DMS53 (cell line): ENCODE data around the gene ATG9B.

ENCODE experiments used
- DNase-seq: peaks from one replicate; lab custom pipeline; 2025; lab: John Stamatoyannopoulos, UW

ATG9B gene

DNA sequence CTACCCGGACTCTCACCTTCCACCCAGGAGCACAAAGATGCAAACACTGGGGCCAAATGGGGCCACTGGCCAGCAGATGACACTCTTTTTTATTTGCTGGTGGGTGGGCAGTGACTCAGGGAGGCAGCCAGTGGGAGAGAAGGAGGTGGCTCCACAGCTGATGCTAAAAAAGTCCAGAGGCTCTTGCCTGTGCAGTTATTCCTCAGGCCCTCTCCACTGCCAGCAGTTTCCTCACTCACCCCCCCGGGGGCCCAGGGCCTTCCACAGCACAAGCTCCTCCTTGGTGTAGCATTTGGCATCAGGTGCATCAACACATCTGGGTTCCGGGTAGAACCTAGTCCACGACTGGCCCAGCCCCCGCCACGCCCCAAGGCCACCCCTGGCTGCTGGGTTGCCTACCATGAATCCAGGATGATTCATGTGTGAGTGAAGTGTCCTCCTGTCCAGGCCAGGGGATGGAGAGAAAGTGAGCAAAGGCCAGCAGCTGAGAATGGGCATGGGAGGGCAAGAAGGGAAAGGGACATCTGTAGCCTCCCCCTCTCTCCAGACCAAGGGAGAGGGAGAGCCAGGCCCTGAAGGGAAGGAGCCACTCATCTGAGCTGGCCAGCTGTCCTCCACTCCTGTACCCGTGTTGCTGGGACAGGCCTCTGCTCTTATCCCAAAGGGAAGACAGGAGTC, 44.4 kb downstream of the ATG9B start:
- peak; percentile 79 for DNase-seq

DNA sequence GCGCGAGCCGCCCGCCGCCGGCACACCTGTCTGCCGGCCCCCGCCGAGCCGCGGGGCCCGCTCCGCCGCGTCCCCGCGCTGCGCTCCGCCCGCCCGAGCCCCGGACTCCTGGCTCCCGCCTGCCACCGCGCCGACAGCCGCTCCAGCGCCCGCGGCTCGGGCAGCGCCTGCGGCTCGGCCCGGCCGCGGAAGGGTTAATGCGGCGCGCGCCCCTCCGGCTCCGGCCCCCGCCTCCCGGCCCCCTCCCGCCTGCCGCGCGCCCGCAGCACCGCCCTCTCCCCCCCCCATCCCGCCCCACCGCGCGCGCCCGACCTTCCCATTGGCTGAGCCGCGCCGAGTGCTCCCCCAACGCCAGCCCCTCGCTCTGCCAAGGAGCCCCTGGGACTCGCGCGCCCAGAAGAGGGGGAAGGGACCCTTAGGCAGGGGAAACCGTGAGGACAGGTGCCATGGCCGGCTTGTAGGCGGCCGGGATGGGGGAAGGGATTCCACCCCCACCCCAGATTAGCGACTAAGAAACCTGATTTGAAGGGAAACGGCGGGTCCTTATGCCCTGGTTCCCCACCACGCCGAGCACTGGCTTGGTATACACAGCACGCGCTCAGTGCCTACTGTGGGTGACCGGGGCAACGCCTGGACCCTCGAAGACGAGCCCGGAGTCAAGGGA, 46.0 kb downstream of the ATG9B start, which contains the start of gene KCNH2:
TSS of gene KCNH2 (minus strand) at position 196 of the 664 bp plus-strand sequence. CDS start 408 bp downstream, outside the sequence.
- peak; percentile 94 for DNase-seq

DNA sequence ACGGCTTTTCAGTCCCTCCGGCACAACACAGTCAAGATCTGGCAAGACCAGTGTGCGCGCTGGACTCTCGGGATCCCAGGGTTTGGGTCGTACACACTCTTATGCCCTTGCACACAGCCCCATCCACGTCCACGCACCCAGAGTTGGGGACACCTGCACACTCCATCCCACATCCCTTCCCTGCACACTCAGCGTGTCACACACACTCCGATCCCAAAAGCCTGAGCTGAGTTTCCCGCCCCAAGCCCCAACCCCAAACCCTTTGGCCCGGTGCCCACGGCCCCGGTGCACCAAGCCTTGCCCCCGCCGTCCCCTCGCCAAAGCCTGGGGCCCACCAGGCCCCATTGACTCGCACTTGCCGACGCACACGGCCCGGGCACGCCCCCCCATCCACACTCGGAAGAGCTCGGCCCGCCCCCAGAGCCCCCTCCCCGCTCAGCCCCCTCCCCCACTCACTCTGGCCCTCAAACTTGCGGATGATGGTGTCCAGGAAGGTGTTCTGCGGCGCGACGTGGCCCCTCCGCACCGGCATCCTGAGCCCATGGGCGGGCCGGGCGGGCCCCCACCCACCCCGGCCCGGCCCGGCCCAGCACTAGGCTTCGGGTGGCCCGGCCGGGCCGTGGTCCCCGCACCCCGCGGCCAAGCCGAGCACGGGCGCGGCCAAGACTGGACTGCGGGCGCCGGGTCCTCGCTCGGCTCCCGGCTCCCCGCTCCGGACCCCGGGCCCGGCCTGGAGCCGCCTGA, 46.7 kb downstream of the ATG9B start:
- DNase-seq: peak; percentile 76

DNA sequence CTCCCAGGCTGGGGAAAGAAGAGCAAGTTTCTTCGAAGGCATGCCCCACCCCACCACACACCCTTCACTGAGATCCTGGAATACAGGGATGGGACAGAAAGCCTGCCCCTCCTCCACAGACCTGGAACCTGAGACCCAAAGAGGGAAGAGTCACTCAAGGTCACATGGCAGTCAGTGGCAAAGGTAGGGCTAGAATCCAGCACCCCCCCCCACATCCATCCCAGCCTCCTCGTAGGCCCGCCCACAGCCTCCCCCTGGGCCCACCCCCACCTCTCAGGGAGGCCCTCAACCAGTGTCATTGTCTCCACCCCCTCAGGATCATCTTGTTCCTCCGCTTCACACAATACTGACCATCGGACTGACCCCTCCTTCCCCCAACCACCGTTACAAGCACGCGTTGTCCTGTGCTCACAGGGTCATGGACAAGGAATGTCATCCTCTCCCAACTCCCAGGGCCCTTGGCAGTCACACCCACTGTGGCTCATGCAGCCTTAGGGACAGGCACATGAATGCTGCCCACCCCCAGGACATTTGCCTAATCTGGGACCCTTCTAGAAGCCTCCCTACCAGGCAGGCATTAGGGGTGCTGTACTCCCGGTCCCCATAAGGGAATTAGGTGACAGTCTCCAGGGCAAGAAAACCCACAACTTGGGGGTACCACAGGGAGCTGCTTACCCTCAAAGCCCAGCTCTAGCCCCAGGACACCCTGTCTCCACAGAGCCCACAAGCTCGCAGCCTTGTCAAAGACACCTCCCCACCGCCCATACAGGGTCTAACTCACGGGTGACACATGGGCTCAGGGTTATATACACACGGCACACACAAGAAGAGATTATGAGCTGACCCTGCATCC, 47.5 kb downstream of the ATG9B start:
- DNase-seq: peak; percentile 90

DNA sequence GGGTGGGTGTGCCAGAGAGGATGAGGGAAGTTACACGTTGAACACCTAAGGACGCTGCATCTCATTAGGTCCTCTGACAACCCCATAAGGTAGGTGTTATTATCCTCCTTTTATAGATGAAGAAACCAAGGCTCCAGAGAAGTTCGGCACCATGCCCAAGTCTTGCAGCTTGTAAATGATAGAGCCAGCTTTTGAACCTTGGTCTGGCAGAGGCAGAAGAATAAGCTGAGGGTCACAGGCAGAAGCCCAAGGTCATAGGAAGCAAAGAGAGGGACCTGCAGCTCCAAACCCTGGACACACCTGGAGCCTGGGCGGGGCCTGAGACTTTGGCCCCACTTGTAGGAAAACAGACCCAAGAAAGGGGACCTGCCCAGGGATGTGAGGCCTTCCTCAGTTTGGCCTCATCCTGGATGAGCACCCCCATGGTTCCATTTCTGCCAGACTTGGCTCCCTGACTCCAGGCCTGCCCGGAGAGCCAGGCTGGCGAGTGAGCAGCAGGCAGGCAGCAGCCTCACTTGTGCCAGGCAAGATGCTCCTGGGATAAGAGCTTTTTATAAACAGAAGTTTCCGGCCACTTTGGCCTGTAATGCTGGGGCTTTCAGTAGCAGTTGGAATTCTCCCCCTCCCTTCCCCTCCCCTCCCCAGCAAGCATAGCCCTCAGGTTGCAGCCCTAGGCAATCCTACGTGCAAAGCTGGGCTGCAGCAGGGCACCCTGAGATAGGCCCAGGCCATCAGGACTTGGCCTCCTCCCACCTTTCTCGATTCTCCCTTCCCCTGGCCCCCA, 48.6 kb downstream of the ATG9B start:
- peak; percentile 78 for DNase-seq

DNA sequence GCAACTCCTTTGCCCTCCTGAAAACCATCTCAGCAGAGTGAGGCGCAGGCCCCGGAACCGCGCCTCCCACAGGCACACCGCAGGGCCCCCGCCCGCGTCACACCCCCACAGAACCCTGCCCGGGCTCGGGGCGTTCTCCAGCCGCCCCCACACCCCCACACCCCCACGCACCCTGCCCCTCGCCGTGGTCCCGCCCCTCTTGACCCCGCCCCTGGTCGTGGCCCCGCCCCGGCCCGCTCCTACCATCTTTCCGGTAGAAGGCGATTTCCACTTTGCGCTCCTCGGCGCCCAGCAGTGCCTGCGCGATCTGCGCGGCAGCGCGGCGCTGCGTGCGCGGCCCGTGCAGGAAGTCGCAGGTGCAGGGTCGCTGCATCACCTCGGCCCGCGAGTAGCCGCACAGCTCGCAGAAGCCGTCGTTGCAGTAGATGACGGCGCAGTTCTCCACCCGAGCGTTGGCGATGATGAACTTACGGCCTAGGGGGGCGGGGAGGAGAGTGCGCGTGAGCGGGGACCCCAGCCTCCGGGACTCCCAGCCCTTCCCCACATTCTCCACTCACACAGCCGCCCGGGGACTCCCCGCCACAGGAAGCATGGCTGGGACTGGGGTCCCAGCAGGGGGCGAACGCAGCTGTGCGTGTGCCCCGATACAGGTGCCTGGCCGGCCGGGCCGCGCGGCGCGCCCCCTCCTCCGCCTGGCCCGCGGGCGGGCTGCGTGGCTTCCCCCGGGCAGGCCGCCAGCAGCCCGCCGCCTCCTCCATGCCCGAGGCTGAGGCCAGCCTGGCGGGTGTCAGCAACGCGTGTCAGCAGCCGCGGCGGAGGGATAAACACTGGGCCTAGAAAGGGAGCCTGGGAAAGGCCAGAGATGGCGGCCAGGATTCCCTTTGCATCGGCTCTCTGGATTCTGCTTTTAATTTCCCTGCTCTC, 49.6 kb downstream of the ATG9B start:
- peak; percentile 94 for DNase-seq

DNA sequence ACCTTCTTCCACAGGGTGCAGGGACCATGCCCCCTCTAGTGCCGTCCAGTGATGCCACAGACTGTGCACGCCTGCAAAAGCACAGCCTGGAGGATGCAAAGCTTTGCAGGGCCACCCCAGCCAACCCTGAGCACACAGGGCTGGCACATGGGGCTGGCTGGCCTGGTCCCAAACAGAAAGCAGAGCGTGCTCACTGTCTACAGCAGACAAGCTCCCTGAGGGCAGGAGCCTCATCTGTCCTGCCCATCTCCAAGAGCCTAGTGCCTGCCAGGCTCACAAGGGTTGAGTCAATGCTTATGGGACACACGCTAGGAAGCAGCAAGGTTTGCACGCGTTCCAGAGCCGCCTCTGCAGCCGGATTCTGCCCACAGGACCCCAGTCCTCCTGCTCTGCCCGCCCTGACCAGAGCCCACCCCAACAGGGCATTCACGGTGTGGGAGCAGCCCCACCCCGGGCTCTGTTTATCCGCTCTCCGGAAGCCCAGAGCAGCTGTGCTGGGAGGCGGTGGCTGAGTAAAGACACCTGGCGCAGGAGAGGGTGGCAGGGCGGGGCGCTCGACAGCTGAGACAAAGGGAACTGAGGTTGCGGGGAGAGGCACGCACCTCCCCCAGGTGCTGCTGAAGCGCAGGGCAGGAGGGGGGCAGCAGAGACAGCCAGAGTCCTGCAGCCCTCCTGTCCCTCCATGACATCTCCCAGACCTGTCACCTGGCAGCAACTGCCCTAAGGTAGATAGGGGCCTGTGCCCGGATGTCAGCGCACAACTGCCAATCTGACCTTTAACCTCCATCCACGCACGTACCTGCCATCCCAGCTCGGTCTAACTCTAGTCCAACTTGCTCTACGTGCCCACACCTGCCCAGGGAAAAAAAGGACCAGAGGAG, 50.5 kb downstream of the ATG9B start:
- peak; percentile 97 for DNase-seq

DNA sequence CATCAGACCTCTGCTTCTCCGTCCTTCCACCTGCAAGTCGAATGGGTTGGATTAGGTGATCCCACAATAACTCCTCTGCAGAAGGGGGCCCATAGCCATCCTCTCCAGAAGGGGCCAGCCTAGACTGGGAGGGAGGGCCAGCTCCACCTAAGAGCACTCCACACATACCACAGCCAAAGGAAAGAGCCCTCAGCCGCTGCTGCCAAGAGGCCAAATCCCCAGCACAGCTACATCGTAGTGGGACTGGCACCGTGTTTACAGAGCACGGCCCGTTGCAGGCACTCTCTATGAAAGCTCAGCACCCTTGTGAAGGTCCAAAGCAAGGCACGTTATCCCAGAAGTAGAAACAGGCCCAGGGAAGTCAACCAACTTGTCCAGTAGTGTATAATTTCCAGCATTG, 51.6 kb downstream of the ATG9B start:
- no peak for DNase-seq

DNA sequence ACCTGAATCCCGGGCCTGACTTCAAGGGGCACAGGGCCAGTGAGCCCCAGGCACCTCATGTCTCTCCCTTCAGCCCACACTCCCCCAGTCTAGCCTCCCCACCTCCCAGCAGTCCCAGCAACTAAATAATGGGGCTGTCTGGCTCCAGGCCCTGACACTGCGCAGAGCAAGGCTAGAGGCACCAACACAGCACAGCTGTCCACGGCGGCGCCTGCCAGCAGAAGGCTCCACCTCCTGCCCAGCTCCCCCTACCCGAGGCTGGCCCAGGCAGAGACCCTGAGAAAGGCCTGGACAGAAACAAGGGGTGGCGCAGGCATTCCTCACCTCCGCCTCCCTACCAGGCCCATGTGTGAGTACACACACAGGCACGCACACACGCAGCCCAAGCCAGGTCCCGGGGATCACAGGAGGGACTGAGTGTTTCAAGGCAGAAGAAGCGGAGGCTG, 52.2 kb downstream of the ATG9B start:
- no peak for DNase-seq

DNA sequence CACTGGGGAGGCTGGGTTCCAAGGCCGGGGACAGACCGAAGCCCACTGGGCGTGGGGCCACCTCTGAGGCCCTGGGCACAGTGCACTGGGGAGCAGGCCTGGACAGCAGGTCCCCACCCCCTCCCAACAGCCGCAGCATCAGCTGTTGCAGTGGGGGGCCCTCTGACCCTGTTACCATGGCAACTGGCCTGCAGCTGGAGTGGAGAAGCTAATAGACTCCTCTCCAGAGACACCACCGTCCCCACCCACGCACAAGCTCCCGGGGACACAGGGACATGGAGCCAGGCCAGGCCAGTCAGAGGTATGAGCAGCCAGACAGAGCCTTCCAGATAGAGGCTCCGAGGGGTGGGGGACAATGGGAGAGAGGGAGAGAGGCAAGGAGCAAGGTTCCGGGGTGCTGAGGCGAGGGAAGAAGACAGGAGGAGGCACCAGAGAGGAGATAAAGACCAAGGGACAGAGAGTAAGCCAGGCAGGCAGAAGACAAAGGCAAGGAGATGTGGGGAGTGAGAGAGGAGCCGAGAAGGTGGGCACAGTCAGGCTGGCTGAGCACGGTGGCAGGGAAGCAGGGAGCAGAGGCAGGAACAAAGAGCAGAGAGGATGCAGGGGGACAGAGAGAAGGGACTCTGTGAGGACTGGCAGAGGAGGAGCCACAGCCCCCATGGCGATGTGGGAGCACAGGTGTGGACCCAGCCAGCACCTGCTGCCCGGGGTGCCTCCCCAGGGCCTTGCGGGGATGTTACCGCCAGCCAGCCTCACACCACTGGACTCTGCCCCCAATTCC, 52.9 kb downstream of the ATG9B start:
- DNase-seq: peak; percentile 57

DNA sequence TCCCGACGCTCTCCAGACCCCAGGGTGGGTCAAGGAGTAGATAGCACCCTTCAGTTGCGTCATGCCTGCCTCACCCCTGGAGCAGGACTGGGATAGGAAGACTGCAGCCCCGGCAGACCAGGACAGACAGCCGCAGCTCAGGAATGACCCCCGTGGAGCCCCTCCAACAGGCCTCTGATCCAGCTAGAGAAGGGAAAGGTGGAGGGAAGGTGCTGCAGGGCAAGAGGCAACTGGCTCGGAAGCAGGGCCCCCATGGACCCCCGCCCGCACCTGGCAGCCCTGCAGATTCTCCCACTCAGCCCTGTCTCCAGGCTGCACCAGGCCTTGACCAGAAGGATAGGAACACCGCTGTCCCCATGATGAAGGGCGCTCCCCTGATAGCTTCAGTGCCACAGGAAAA, 53.9 kb downstream of the ATG9B start:
- DNase-seq: no peak

DNA sequence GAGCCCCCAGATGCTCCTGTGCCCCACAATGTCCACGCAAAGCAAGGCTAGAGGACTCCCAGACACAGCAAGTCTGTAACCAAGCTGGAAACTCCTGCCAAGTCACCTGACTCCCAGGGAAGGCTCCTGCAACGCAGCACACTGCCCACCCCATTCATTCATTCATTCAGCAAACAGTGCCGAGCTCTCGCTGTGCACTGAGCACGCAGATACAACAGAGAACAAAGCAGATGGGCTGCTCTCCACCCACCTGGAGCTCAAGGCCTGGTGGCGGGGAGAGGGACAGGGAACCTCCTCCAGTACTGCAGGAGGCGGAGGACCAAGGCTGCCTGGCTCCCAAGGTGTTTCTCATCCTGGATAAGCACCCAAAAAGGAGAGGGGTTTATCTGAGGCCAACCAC, 54.8 kb downstream of the ATG9B start:
- DNase-seq: no peak

DNA sequence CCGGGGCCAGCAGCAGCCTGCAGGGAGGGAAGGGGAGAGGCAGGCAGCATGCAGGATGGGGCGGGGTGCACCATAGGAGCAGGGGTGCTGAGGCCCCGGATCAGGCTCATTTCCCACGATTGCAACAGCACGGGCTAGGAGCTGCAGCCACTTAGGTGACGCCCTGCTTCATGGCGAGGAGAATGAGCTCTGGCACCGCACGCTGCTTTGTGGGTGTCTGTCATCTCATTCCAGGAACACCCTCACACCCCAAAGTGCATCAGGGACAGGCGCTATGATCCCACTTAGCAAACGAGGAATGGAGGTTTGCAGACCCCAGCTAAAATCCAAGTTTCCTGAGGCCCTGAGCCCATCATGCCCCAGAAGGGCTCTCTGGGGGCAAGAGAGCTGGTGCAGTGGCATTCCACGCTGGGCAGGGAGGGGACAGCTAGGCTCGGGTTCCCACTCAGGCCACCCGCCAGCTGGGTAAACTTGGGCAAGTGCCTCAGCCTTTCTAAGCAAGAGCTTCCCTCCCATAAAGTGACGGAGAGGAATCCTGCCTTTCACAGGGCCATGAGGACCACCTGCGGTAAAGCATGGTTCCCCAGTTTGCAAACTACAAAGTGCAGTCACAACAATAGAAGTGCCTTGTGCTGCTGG, 55.4 kb downstream of the ATG9B start:
- DNase-seq: no peak

DNA sequence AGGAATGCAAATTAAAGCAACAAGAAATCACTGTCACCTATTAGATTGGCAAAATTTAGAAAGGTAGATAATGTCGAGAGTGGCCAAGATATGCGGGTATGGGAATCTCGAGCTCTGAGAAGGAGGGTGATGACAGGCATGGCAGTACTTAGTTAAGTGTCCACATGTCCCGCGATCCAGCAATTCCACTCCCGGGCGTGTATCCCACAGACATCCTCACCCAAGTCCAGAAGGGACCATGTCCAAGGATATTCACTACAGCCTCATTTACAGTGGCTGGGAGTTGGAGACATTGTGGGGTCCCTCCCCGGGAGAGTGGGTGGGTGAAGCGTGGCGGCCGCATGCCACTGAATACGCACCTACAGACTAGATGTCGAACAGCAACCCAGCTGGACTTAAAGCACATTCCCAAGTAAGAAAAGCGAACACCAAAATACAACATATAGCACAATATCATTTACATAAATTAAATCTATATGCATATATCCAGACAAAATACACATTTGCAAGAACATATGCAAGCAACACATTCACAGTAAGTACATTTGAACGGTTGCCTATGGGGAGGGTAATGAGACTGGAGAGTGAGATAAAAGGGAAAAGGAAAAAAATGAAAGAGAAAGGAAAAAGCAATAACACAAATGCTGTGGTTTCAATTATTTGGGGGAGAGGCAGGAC, 56.1 kb downstream of the ATG9B start:
- DNase-seq: no peak

DNA sequence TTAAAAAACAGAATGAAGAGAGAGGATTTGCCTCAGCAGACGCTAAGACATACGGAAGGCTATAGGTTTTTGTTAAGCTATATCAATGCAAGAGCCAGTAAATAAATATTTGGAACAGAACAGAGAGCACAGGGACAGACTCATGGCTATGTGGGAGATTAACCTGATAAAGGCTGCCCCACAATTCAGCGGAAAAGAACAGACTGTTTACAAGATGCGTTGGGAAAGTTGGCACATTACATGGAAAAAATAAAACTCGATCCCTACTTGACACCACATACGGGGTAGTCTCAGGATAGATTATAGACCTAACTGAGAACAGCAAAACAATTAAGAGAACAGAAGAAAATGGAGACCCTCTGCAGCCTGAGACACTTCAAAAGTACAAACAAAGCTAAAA, 56.9 kb downstream of the ATG9B start:
- no peak for DNase-seq

DNA sequence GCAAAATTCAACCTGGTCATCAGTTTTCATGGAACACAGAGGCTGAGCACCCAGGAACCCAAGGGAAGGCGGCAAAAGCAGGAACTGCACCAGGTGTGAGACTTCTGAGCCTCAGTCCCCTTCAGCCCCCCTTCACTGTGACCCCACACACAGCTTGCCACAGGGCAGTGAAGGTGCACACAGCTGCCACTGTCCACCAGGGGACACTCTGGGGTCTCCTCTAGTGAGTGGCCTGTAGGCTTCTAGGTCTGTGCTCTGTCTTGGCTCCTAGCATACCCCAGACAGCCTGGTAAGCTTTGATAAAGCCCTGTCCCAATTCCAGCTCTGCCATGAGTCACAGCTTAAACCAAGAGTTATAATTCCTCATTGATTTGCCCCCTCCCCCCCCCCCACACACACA, 58.3 kb downstream of the ATG9B start:
- peak; percentile 50 for DNase-seq

DNA sequence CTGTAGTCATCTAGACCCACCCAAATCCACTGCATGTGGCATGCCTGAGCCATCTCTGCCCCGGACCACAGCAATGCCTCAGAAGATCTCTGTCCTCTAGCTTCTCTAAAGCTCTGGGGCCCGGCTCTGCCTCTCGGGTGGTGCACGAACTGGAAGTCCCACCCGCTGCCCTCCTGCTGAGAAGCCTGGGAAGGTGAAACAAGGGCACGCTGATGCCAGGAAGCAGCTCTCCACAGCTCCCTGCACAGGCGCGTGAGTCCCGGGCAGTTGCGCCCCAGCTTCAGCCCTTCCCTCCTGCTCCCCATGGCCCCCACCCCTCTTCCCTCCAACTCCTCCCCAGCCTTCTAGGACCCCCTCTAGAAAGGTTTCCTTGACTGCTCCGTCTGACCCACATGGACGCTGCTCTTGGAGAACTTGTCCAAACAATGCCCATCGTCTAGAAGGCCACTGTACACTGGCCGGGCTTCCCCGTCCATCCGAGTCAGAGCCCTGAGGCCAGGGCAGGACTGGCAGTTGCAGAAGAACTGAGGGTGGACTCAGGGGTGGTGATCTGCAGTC, 58.9 kb downstream of the ATG9B start:
- DNase-seq: no peak
